ENCODE data around the gene TTLL6. TPM values are rescaled to one million over a fixed set of nuclear protein-coding genes. Genes with fewer than 3 reads are reported as not detected.

TTLL6 gene
- total and polyA plus RNA-seq, 2 donors (not counting 3 experiments of a cell fraction or from before 2014, with no cell fraction given), result not detected

- intact Hi-C loops (cut with micrococcal nuclease), result no loop called here
- Histone ChIP-seq H2AFZ (ENCODE audit: low read depth, low read length) (no peak overlapping the region), H3K4me3 (replicated peaks in 1 of 3; ENCODE audit: insufficient read depth in 1 of 3, low read depth in 1 of 3, low read length in 3 of 3) (no peak overlapping the region), H3K79me2 (ENCODE audit: control insufficient read depth, insufficient read depth, low read length) (no peaks in the 10 kb centered on the region), H3K9ac (replicated peaks; ENCODE audit: extremely low read depth, insufficient read depth, low read length) (no peak overlapping the region), H3K4me1 (ENCODE audit: control insufficient read depth, extremely low read depth, insufficient read depth, low read length) (no peaks in the 10 kb centered on the region), H3K27ac (ENCODE audit: insufficient read depth, low read depth, low read length) (no peak overlapping the region), H3K9me1 (replicated peaks; ENCODE audit: control insufficient read depth, extremely low read depth, insufficient read depth, low read length) (no peaks in the 10 kb centered on the region), H3K27me3 (ENCODE audit: control insufficient read depth in 2 of 2, insufficient read depth in 2 of 2, low read length in 2 of 2) (peaks cover 20 to 33% of the 10 kb centered on the region in 2 experiments), H3K9me3 (replicated peaks; ENCODE audit: control insufficient read depth, insufficient read depth, low read length) (no peaks in the 10 kb centered on the region), H3K4me2 (ENCODE audit: insufficient read depth, low read length) (no peak overlapping the region), H4K20me1 (replicated peaks; ENCODE audit: control insufficient read depth, extremely low read depth, insufficient read depth, low read length) (no peaks in the 10 kb centered on the region), H3K36me3 (ENCODE audit: control insufficient read depth in 2 of 2, extremely low read depth in 1 of 2, insufficient read depth in 2 of 2, low read length in 2 of 2) (no peaks in the 10 kb centered on the region)
- dilution Hi-C loops (cut with MboI; ENCODE audit: extremely low pct_ligation_motif_present, low sequenced_read_pairs), result loop anchor here (25.0 kb wide), 1 partner anchor 105 kb away; no protein-coding TSS in a partner anchor
- FAIRE-seq, result no peak
- BruUV-seq (replicated peaks), result no TSS peak
- CTCF ChIA-PET, result interaction anchor here (1.0 to 4.5 kb wide), 8 partner anchors 22 to 131 kb away, joined by 3 to 19 read pairs (median 4); no protein-coding TSS in a partner anchor
- DNase-seq (ENCODE audit: low read depth, low spot score), result no peak
- POLR2A ChIA-PET, result no interaction called here
- TF ChIP-seq JUN (IDR thresholded peaks at IDR 0.05; ENCODE audit: borderline replicate concordance, insufficient read depth, insufficient read length, low read depth) (no peak), POLR2AphosphoS5 (IDR thresholded peaks at IDR 0.05; ENCODE audit: insufficient read depth, low read depth, low read length) (no peak), EZH2 (IDR thresholded peaks at IDR 0.05; ENCODE audit: borderline replicate concordance, low read depth, low read length, severe bottlenecking) (no peak), MAX (IDR thresholded peaks at IDR 0.05; ENCODE audit: insufficient read depth, insufficient read length) (no peak), POLR2A (IDR thresholded peaks at IDR 0.05; ENCODE audit: low read depth, low read length) (no peak), FOS (IDR thresholded peaks at IDR 0.05; ENCODE audit: borderline replicate concordance, insufficient read depth, low read length) (no peak)
These were observed 49.7 kb downstream of the TTLL6 start for GRCh38 chr17:48767263-48767774.

- ChIA-PET CTCF (interaction anchor here (1.0 to 1.5 kb wide), 3 partner anchors 28 to 118 kb away, joined by 3 to 5 read pairs (median 4); no protein-coding TSS in a partner anchor), POLR2A (no interaction called here)
- FAIRE-seq, result no peak
- TF ChIP-seq EZH2 (IDR thresholded peaks at IDR 0.05; ENCODE audit: borderline replicate concordance, low read depth, low read length, severe bottlenecking) (no peak), FOS (IDR thresholded peaks at IDR 0.05; ENCODE audit: borderline replicate concordance, insufficient read depth, low read length) (no peak), JUN (IDR thresholded peaks at IDR 0.05; ENCODE audit: borderline replicate concordance, insufficient read depth, insufficient read length, low read depth) (no peak), MAX (IDR thresholded peaks at IDR 0.05; ENCODE audit: insufficient read depth, insufficient read length) (no peak), GATA2 (IDR thresholded peaks at IDR 0.05; ENCODE audit: insufficient read depth, insufficient read length, low read depth, low read length) (no peak), POLR2A (IDR thresholded peaks at IDR 0.05; ENCODE audit: low read depth, low read length) (no peak)
- no peaks in the 10 kb centered on the region for H3K9me3 ChIP-seq (replicated peaks; ENCODE audit: control insufficient read depth, insufficient read depth, low read length)
- DNase-seq (ENCODE audit: low read depth, low spot score), result no peak
- H3K27me3 ChIP-seq (ENCODE audit: control insufficient read depth in 2 of 2, insufficient read depth in 2 of 2, low read length in 2 of 2), result peaks cover 17 to 34% of the 10 kb centered on the region in 2 experiments
- H3K79me2 ChIP-seq (ENCODE audit: control insufficient read depth, insufficient read depth, low read length), result no peaks in the 10 kb centered on the region
- H3K9ac ChIP-seq (replicated peaks; ENCODE audit: extremely low read depth, insufficient read depth, low read length), result no peak overlapping the region
- H3K9me1 ChIP-seq (replicated peaks; ENCODE audit: control insufficient read depth, extremely low read depth, insufficient read depth, low read length), result no peaks in the 10 kb centered on the region
- H2AFZ ChIP-seq (ENCODE audit: low read depth, low read length), result no peak overlapping the region
- H4K20me1 ChIP-seq (replicated peaks; ENCODE audit: control insufficient read depth, extremely low read depth, insufficient read depth, low read length), result no peaks in the 10 kb centered on the region
- no TSS peak for BruUV-seq (replicated peaks)
- no peak overlapping the region for H3K27ac ChIP-seq (ENCODE audit: insufficient read depth, low read depth, low read length)
- H3K36me3 ChIP-seq (ENCODE audit: control insufficient read depth in 2 of 2, extremely low read depth in 1 of 2, insufficient read depth in 2 of 2, low read length in 2 of 2), result no peaks in the 10 kb centered on the region
- no peak overlapping the region for H3K4me2 ChIP-seq (ENCODE audit: insufficient read depth, low read length)
- intact Hi-C loops (cut with micrococcal nuclease) (no loop called here), dilution Hi-C loops (cut with MboI; ENCODE audit: extremely low pct_ligation_motif_present, low sequenced_read_pairs) (loop anchor here (25.0 kb wide), 1 partner anchor 99 kb away; no protein-coding TSS in a partner anchor)
- no peak overlapping the region for H3K4me3 ChIP-seq (replicated peaks in 1 of 3; ENCODE audit: insufficient read depth in 1 of 3, low read depth in 1 of 3, low read length in 3 of 3)
- H3K4me1 ChIP-seq (ENCODE audit: control insufficient read depth, extremely low read depth, insufficient read depth, low read length), result peaks cover 5% of the 10 kb centered on the region
These were observed 55.9 kb downstream of the TTLL6 start for GRCh38 chr17:48761114-48761513.
